NCI-H774 (cell line): Measurements from ENCODE around the gene ARID2.
A peak's percentile ranks its signal among the peaks of the same experiment; 100 is the strongest.

Experiments used
- DNase-seq: peaks from one replicate; lab custom pipeline; 2025; lab: John Stamatoyannopoulos, UW

ARID2 gene

GRCh38 chr12:45729233-45730083, at the start of gene ARID2:
Gene ARID2 (plus strand): TSS chr12:45729706. CDS start chr12:45729837, 131 bp downstream.
- DNase-seq = peak; percentile 75

- DNase-seq = no peak
These were observed 49.1 kb upstream of the ARID2 start for GRCh38 chr12:45680362-45680761.

GRCh38 chr12:45681465-45681864, 48.0 kb upstream of the ARID2 start:
- DNase-seq = no peak

- no peak for DNase-seq
These were observed 43.8 kb upstream of the ARID2 start for GRCh38 chr12:45685680-45686079.

- DNase-seq = no peak
These were observed 42.2 kb upstream of the ARID2 start for GRCh38 chr12:45687081-45688015.

GRCh38 chr12:45688183-45688582, 41.3 kb upstream of the ARID2 start:
- DNase-seq = no peak

GRCh38 chr12:45695035-45695434, 34.5 kb upstream of the ARID2 start:
- DNase-seq = no peak

- DNase-seq = no peak
These were observed 33.9 kb upstream of the ARID2 start for GRCh38 chr12:45695606-45696005.

- no peak for DNase-seq
These were observed 33.5 kb upstream of the ARID2 start for GRCh38 chr12:45696049-45696448.

- no peak for DNase-seq
These were observed 32.1 kb upstream of the ARID2 start for GRCh38 chr12:45697371-45697770.

GRCh38 chr12:45701296-45701695, 28.2 kb upstream of the ARID2 start:
- no peak for DNase-seq

- no peak for DNase-seq
These were observed 25.6 kb upstream of the ARID2 start for GRCh38 chr12:45703942-45704341.

GRCh38 chr12:45704968-45705367, 24.5 kb upstream of the ARID2 start:
- no peak for DNase-seq

- DNase-seq = no peak
These were observed 24.1 kb upstream of the ARID2 start for GRCh38 chr12:45705404-45705803.

- no peak for DNase-seq
These were observed 22.2 kb upstream of the ARID2 start for GRCh38 chr12:45707241-45707857.

- no peak for DNase-seq
These were observed 21.1 kb upstream of the ARID2 start for GRCh38 chr12:45708363-45708762.

GRCh38 chr12:45708901-45709300, 20.6 kb upstream of the ARID2 start:
- no peak for DNase-seq

GRCh38 chr12:45712319-45712718, 17.2 kb upstream of the ARID2 start:
- no peak for DNase-seq

- no peak for DNase-seq
These were observed 16.4 kb upstream of the ARID2 start for GRCh38 chr12:45713078-45713477.

GRCh38 chr12:45718306-45718705, 11.2 kb upstream of the ARID2 start:
- DNase-seq = no peak

- DNase-seq = no peak
These were observed 9.4 kb upstream of the ARID2 start for GRCh38 chr12:45720069-45720468.

GRCh38 chr12:45721369-45721768, 8.1 kb upstream of the ARID2 start:
- no peak for DNase-seq
